HepG2 (cell line): ENCODE measurements around the gene GNG12. TPM values are rescaled to one million over a fixed set of nuclear protein-coding genes. Genes with fewer than 3 reads are reported as not detected.

Experiments used
- ATAC-seq: fragments of 200-7000 bp; cut with Tn5 transposase; 3 replicates; pipeline ENCODE4 v1.9.1; 2020; ENCODE audit warnings: mild to moderate bottlenecking, moderate library complexity
- BruUV-seq: library from RNA; stranded (reverse); fragments of 400-500 nt; replicated peaks from 2 replicates; lab custom pipeline; 2021; lab: Mats Ljungman, UMichigan
- CTCF ChIA-PET: fragments of 300-600 bp; formaldehyde crosslinking; extraction: SDS; loops from one replicate; lab custom pipeline; 2021; ENCODE audit warnings: low total read pairs, inconsistent platforms, low intra/inter-chr PET ratio; lab: Yijun Ruan, JAX
- POLR2A ChIA-PET: fragments of 350-600 bp; sonication (Branson Sonifier 250); formaldehyde crosslinking; loops from one replicate; lab custom pipeline; 2020; ENCODE audit warnings: antibody characterized with exemption, inconsistent platforms; lab: Yijun Ruan, JAX
- DNase-seq: peaks from one replicate; pipeline ENCODE4 v3.0.0-alpha.2; 2015; ENCODE audit warnings: low spot score
- FAIRE-seq: peaks from 3 replicates; lab custom pipeline; 2011; peaks lifted over from hg19 to GRCh38; lab: Jason Lieb, UNC
- H2AFZ ChIP-seq: one replicate; pipeline ENCODE4 v1.6.1; 2011; ENCODE audit warnings: low read length, inconsistent platforms
- H3K27ac ChIP-seq: fragments of 300-600 bp; 3 replicates; pipeline ENCODE4 v1.8.0; 2011; ENCODE audit warnings: mixed run types, mild to moderate bottlenecking, mixed read lengths, low read length, inconsistent platforms; ENCODE audit not compliant: insufficient read depth; ENCODE audit errors: extremely low read length
- H3K27me3 ChIP-seq, 2 experiments: fragments of 200-600 bp in 1 of 2; 2 replicates in 1 of 2; 3 replicates in 1 of 2; pipeline versions ENCODE4 v1.6.0 to v1.8.0; 2011; ENCODE audit warnings: low read length in 2 of 2, mild to moderate bottlenecking in 2 of 2, moderate library complexity in 2 of 2, inconsistent platforms in 1 of 2; ENCODE audit not compliant: insufficient read depth in 2 of 2, control insufficient read depth in 1 of 2
- H3K36me3 ChIP-seq, 2 experiments: fragments of 200-600 bp in 1 of 2; replicated peaks in 1 of 2; 2 replicates in 1 of 2; 3 replicates in 1 of 2; pipeline versions ENCODE4 v1.5.1 to v1.8.0; 2011; ENCODE audit warnings: low read length in 2 of 2, inconsistent platforms in 1 of 2; ENCODE audit not compliant: insufficient read depth in 2 of 2, control insufficient read depth in 1 of 2
- H3K4me1 ChIP-seq: 2 replicates; pipeline ENCODE4 v1.5.1; 2012; ENCODE audit warnings: low read length, inconsistent platforms; ENCODE audit not compliant: insufficient read depth
- H3K4me2 ChIP-seq: 2 replicates; pipeline ENCODE4 v1.6.0; 2011; ENCODE audit warnings: low read depth, low read length, inconsistent platforms
- H3K4me3 ChIP-seq, 3 experiments: fragments of 200-600 bp in 1 of 3; sonication (generic), shearing (Covaris generic) in 1 of 3; replicated peaks in 1 of 3; 2 replicates each; pipeline ENCODE4 v1.5.1; 2011 to 2016; ENCODE audit warnings: low read length in 3 of 3, inconsistent platforms in 2 of 3, low read depth in 2 of 3, mild to moderate bottlenecking in 2 of 3, control low read depth in 1 of 3, mixed read lengths in 1 of 3; ENCODE audit not compliant: insufficient read depth in 1 of 3
- H3K79me2 ChIP-seq: one replicate; pipeline ENCODE4 v1.6.1; 2011; ENCODE audit warnings: low read length, inconsistent platforms; ENCODE audit not compliant: insufficient read depth
- H3K9ac ChIP-seq: 2 replicates; pipeline ENCODE4 v1.6.0; 2011; ENCODE audit warnings: mild to moderate bottlenecking, low read depth, low read length, inconsistent platforms; ENCODE audit not compliant: insufficient read depth
- H3K9me3 ChIP-seq: 2 replicates; pipeline ENCODE4 v1.5.1; 2012; ENCODE audit warnings: mild to moderate bottlenecking, low read length
- H4K20me1 ChIP-seq: 2 replicates; pipeline ENCODE4 v1.6.0; 2011; ENCODE audit warnings: inconsistent platforms, mild to moderate bottlenecking, low read length, moderate library complexity; ENCODE audit not compliant: insufficient read depth
- DNMT1 ChIP-seq: sonication (generic); formaldehyde crosslinking; IDR thresholded peaks from 2 replicates; pipeline ENCODE4 v1.5.1; 2020; ENCODE audit warnings: mild to moderate bottlenecking, missing genetic modification reagents
- ERF ChIP-seq: IDR thresholded peaks from 2 replicates; pipeline ENCODE4 v1.6.1; 2018; ENCODE audit warnings: missing biosample characterization, missing genetic modification reagents
- ESRRA ChIP-seq: sonication (generic); formaldehyde crosslinking; IDR thresholded peaks from 2 replicates; pipeline ENCODE4 v1.5.1; 2020; ENCODE audit warnings: mild to moderate bottlenecking, low read depth, missing genetic modification reagents
- HNF4A ChIP-seq: sonication (generic); formaldehyde crosslinking; IDR thresholded peaks from 2 replicates; pipeline ENCODE4 v1.4.0; 2020; ENCODE audit warnings: missing genetic modification reagents
- NBN ChIP-seq: fragments of 450-650 bp; conservative IDR thresholded peaks from 2 replicates; pipeline ENCODE4 v1.6.1; 2017
- NFIC ChIP-seq: IDR thresholded peaks from 2 replicates; pipeline ENCODE4 v1.6.1; 2012; ENCODE audit warnings: mild to moderate bottlenecking, low read length, inconsistent platforms
- ZMYM3 ChIP-seq: sonication (generic); formaldehyde crosslinking; IDR thresholded peaks from 2 replicates; pipeline ENCODE4 v1.5.1; 2020; ENCODE audit warnings: mild to moderate bottlenecking, missing genetic modification reagents
- ZNF674 ChIP-seq: sonication (generic); formaldehyde crosslinking; IDR thresholded peaks from 2 replicates; pipeline ENCODE4 v1.5.0; 2020; ENCODE audit warnings: low read depth, mild to moderate bottlenecking, missing genetic modification reagents
- ZNF713 ChIP-seq: sonication (generic); formaldehyde crosslinking; IDR thresholded peaks from 2 replicates; pipeline ENCODE4 v1.4.0; 2020; ENCODE audit warnings: mild to moderate bottlenecking, missing genetic modification reagents
- ZNF747 ChIP-seq: sonication (generic); formaldehyde crosslinking; IDR thresholded peaks from 2 replicates; pipeline ENCODE4 v1.8.1; 2023; ENCODE audit warnings: missing genetic modification reagents, mild to moderate bottlenecking, borderline replicate concordance
- ZXDC ChIP-seq: sonication (generic); formaldehyde crosslinking; IDR thresholded peaks from 2 replicates; pipeline ENCODE4 v1.5.0; 2020; ENCODE audit warnings: mild to moderate bottlenecking, missing genetic modification reagents
- whole genome bisulfite sequencing: methylation state at CpG from one replicate; pipeline ENCODE4 v1.1.6; 2017; ENCODE audit warnings: low lambda C conversion rate; 5-methylcytosine and 5-hydroxymethylcytosine counted together
- in situ Hi-C: cut with HindIII; loops from 2 replicates; pipeline ENCODE4 v1.10.0; 2017; ENCODE audit warnings: low pct_unique_long_range_greater_than_20kb; ENCODE audit not compliant: extremely low pct_ligation_motif_present
- intact Hi-C: fragments of 100-400 bp; cut with micrococcal nuclease; formaldehyde crosslinking; loops from one replicate; pipeline ENCODE4 v1.10.0; 2022; ENCODE audit not compliant: unreplicated experiment
- polyA plus RNA-seq, 8 experiments: library from polyadenylated mRNA; depleted of rRNA in 3 of 8; stranded (reverse) in 7 of 8; unstranded in 1 of 8; fragments of >200 nt; fragmentation: Illumina TruSeq in 4 of 8; extraction: Trizol in 4 of 8; gene quantifications; 2 replicates each; pipeline versions ENCODE4 v1.2.1 to v1.2.3, GENCODE V29; 2011 to 2016; ENCODE audit warnings: low read depth in 4 of 8, missing spikeins in 1 of 8, mixed read lengths in 1 of 8; ENCODE audit not compliant: insufficient read depth in 1 of 8
- total RNA-seq, 5 experiments: library from RNA; depleted of rRNA; stranded (reverse); fragments of >200 nt; fragmentation: Illumina TruSeq; extraction: Trizol; gene quantifications; 2 replicates each; pipeline ENCODE4 v1.2.3, GENCODE V29; 2016; ENCODE audit warnings: low read depth in 1 of 5

Gene GNG12
- total and polyA plus RNA-seq, 2 of the 13 experiments (the other 11 are each of a cell fraction or from before 2014, with no cell fraction given): 0.11 TPM

DNA sequence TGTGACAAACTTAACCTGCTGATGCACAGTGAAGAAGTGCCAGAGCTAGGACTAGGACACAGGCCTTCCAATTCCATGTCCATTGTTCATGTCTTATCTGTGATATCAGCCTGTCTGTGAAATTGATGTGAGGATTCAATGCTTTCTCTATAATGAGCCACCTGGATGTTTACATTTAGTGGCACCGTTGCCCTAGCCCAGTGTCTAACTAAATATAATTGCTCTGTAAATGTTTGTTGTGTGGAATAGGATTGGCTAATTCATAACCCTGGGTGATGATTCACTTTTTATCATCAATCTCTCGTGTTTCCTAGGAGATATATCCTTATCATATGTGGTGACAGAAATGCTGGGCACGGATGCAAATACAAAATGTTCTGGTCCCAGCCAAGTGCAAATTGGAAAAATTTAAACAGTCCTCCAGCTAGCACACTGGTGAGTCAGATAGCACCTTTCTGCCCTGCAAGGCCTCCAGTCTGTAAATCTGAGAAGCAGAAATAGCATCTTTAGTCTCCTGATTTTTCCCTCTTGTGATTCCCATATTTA is 46.9 kb upstream of the GNG12 start:
- FAIRE-seq (no peak), DNase-seq (no peak), ATAC-seq (no peak)
- in situ Hi-C loops (no loop called here), intact Hi-C loops (no loop called here)
- no TSS peak for BruUV-seq
- Histone ChIP-seq H2AFZ (no peak overlapping the region), H3K4me3 (no peak overlapping the region), H3K27ac (no peak overlapping the region), H3K79me2 (no peaks in the 10 kb centered on the region), H4K20me1 (no peaks in the 10 kb centered on the region), H3K4me2 (no peak overlapping the region), H3K27me3 (no peaks in the 10 kb centered on the region), H3K9ac (no peak overlapping the region), H3K9me3 (no peaks in the 10 kb centered on the region), H3K4me1 (no peaks in the 10 kb centered on the region), H3K36me3 (no peaks in the 10 kb centered on the region)
- POLR2A ChIA-PET: no interaction called here
- 0% methylated on average over 3 of the region's 3 CpGs for WGBS
- CTCF ChIA-PET: no interaction called here
- TF ChIP-seq NFIC (no peak), ZXDC (CRISPR knock-in tag) (no peak), ZNF674 (CRISPR knock-in tag) (no peak), ZNF713 (CRISPR knock-in tag) (no peak), NBN (no peak), ZNF747 (CRISPR knock-in tag) (no peak)

DNA sequence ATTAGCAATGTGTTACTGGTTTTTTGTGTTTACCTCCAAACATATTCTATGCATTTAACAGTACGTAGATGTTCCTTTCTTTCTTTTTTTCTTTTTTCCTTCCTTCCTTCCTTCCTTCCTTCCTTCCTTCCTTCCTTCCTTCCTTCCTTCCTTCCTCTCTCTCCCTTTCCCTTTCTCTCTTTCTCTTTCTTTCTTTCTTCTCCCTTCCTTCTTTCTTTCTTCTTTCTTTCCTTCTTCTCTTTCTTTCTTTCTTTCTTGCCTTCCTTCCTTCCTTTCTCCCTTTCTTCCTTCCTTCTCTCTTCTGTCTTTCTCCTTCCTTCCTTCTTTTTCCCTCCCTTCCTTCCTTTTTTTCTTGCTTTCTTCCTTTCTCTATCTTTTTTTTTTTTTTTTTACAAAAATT is 46.2 kb upstream of the GNG12 start:
- WGBS: 34% methylated on average over 1 of the region's 1 CpG
- no peaks in the 10 kb centered on the region for H3K9me3 ChIP-seq
- no peak overlapping the region for H3K27ac ChIP-seq
- H3K9ac ChIP-seq: no peak overlapping the region
- intact Hi-C loops: no loop called here
- ATAC-seq (no peak), DNase-seq (no peak), FAIRE-seq (no peak)
- H3K4me2 ChIP-seq: no peak overlapping the region
- H3K27me3 ChIP-seq: no peaks in the 10 kb centered on the region
- H2AFZ ChIP-seq: no peak overlapping the region
- H3K79me2 ChIP-seq: no peaks in the 10 kb centered on the region
- no peak for TF ChIP-seq DNMT1 (CRISPR knock-in tag)
- TF ChIP-seq ERF (CRISPR knock-in tag): no peak
- no peak for TF ChIP-seq ESRRA (CRISPR knock-in tag)
- TF ChIP-seq ZMYM3 (CRISPR knock-in tag): no peak
- TF ChIP-seq HNF4A (CRISPR knock-in tag): no peak
- CTCF ChIA-PET: no interaction called here
- no TSS peak for BruUV-seq
- H3K4me1 ChIP-seq: no peaks in the 10 kb centered on the region
- POLR2A ChIA-PET: no interaction called here
- in situ Hi-C loops: no loop called here
- no peak overlapping the region for H3K4me3 ChIP-seq
- no peaks in the 10 kb centered on the region for H4K20me1 ChIP-seq
- H3K36me3 ChIP-seq: no peaks in the 10 kb centered on the region
